ENCODE data around the gene BCO1. TPM values are rescaled to one million over a fixed set of nuclear protein-coding genes. Genes with fewer than 3 reads are reported as not detected.

Gene BCO1
- total RNA-seq, 1 donor from 2014 or later, result 0.58 TPM

DNA sequence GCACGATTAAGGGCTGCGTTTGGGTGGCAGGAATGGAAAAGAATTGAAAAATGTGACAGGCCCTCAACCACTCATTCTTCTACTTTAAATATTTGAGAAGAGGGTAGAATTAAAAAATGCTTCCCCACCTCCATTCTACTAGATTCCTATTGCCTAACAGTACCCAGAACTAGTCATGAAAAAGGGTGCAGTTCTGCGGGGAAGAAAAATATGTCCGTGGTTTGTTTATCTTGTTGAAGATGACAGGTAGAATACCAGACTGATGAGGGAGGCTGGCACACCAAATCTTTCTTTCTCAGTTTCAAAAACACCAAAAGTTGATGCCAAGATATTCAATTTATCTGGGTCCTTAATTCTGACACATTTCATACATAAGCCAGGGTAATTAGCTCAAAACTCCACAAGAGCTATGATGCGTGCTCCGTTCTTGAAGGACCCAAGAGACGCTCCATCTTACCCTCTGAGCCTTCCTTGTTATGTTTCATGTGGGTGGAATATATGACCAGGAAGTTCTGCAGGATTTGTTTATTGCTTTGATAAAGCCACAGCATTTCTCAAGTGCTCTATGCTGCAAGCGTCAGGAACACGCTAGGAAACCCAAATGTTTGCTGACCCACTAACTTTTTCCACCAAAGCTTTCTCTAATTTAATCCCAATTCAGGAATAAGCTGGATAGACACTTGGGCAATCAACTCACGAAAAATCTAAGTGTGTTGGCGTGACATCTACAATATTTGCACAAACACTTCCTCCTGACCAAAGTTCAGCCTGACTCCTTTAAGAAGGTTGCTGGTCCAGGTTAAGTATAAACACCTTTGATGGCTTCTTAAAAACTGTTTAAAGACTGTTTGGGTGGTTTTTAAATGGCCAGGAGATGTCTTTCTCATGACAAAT is 55.7 kb downstream of the BCO1 start:
- TF ChIP-seq, protein P1, sequence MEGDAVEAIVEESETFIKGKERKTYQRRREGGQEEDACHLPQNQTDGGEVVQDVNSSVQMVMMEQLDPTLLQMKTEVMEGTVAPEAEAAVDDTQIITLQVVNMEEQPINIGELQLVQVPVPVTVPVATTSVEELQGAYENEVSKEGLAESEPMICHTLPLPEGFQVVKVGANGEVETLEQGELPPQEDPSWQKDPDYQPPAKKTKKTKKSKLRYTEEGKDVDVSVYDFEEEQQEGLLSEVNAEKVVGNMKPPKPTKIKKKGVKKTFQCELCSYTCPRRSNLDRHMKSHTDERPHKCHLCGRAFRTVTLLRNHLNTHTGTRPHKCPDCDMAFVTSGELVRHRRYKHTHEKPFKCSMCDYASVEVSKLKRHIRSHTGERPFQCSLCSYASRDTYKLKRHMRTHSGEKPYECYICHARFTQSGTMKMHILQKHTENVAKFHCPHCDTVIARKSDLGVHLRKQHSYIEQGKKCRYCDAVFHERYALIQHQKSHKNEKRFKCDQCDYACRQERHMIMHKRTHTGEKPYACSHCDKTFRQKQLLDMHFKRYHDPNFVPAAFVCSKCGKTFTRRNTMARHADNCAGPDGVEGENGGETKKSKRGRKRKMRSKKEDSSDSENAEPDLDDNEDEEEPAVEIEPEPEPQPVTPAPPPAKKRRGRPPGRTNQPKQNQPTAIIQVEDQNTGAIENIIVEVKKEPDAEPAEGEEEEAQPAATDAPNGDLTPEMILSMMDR (conservative IDR thresholded peaks at IDR 0.05; ENCODE audit: low read depth, low read length), result no peak

DNA sequence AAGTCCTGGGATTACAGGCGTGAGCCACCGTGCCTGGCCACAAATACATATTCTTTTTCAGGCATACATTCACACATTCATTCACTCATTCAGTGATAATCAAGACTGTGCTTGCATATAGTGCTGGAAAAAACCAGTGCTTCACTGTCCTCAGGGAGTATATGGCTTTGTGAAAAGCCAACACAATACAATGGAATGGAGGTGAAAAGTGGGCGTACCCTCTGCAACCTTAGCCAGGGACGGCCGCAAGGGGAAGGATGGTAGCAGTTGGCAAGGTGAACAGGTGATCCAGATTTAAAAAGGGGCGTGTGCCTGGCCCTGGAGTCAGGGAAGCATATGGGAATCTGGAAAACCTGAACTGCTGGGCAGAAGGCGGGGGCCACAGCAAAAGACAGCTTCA is 58.1 kb downstream of the BCO1 start:
- no peak overlapping the region for H3K4me3 ChIP-seq (ENCODE audit: low read depth, low read length)
- TF ChIP-seq, protein P1 (conservative IDR thresholded peaks at IDR 0.05; ENCODE audit: low read depth, low read length), result no peak
- no peak for DNase-seq (ENCODE audit: low read depth)

More for the DNA sequence above, 55.7 kb downstream of the BCO1 start:
- DNase-seq (ENCODE audit: low read depth), result no peak
- H3K4me3 ChIP-seq (ENCODE audit: low read depth, low read length), result no peak overlapping the region

GRCh38 chr16:81307770-81308169 is 69.3 kb downstream of the BCO1 start:
- DNase-seq (ENCODE audit: low read depth), result no peak
- no peak overlapping the region for H3K4me3 ChIP-seq (ENCODE audit: low read depth, low read length)
- TF ChIP-seq, protein P1 (conservative IDR thresholded peaks at IDR 0.05; ENCODE audit: low read depth, low read length), result no peak

DNA sequence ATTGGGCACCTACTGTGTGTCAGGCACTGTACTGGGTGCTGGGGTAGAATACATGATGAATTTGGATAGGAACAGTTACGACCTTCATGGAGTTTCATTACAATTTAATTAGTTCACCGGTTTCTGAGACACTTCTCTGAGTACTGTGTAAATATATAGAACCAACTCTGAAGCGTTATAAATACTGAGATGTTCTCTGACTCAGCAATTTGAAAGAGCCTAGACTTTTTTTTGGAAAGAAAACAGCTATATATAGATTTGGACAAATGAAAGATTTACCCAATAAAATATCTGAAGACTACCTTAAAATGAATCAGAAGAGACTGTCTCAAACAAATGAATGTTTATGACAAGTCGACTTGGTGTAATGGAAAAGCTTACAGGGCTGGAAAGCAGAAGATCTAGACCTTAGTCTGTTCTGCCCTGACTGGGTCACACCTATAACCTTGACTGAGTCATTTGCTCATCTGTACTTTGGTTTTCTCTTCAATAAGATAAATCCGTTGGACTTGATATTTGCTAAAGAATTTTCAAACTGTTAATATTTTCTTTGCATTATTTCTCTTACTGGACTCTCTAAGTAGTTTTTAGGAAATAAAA is 71.7 kb downstream of the BCO1 start:
- TF ChIP-seq, protein P1 (conservative IDR thresholded peaks at IDR 0.05; ENCODE audit: low read depth, low read length), result no peak
- H3K4me3 ChIP-seq (ENCODE audit: low read depth, low read length), result no peak overlapping the region
- no peak for DNase-seq (ENCODE audit: low read depth)

- no peak overlapping the region for H3K4me3 ChIP-seq (ENCODE audit: low read depth, low read length)
- no peak for DNase-seq (ENCODE audit: low read depth)
- TF ChIP-seq, protein P1 (conservative IDR thresholded peaks at IDR 0.05; ENCODE audit: low read depth, low read length), result no peak
Observed at GRCh38 chr16:81311762-81312161, 73.3 kb downstream of the BCO1 start.

GRCh38 chr16:81313701-81314602 is 75.5 kb downstream of the BCO1 start:
- no peak for DNase-seq (ENCODE audit: low read depth)
- H3K4me3 ChIP-seq (ENCODE audit: low read depth, low read length), result peak overlapping the region; percentile 99
- TF ChIP-seq, protein P1 (conservative IDR thresholded peaks at IDR 0.05; ENCODE audit: low read depth, low read length), result no peak
